DND-41 (cell line): ENCODE data around the gene ANKRD6.

Source experiments
- ATAC-seq: fragments of 200-7000 bp; cut with Tn5 transposase; 3 replicates; pipeline ENCODE4 v1.9.1; 2021; ENCODE audit warnings: low read depth; ENCODE audit not compliant: insufficient read depth
- DNase-seq: peaks from one replicate; pipeline ENCODE4 v3.0.0-alpha.2; 2020
- H2AFZ ChIP-seq: 2 replicates; pipeline ENCODE4 v1.6.0; 2012; ENCODE audit warnings: low read depth, low read length
- H3K27ac ChIP-seq: 2 replicates; pipeline ENCODE4 v1.5.1; 2012; ENCODE audit warnings: low read length, inconsistent platforms
- H3K27me3 ChIP-seq: fragments of 200-600 bp; sonication (generic); 2 replicates; pipeline ENCODE4 v1.6.0; 2012; ENCODE audit warnings: low read length, mild to moderate bottlenecking, inconsistent platforms; ENCODE audit not compliant: insufficient read depth, poor library complexity
- H3K36me3 ChIP-seq: 2 replicates; pipeline ENCODE4 v1.5.1; 2012; ENCODE audit warnings: low read length, inconsistent platforms; ENCODE audit not compliant: insufficient read depth
- H3K4me1 ChIP-seq: 2 replicates; pipeline ENCODE4 v1.5.1; 2012; ENCODE audit warnings: mild to moderate bottlenecking, low read length; ENCODE audit not compliant: insufficient read depth
- H3K4me2 ChIP-seq: 2 replicates; pipeline ENCODE4 v1.6.0; 2012; ENCODE audit warnings: mild to moderate bottlenecking, moderate library complexity, low read length, inconsistent platforms; ENCODE audit not compliant: insufficient read depth
- H3K4me3 ChIP-seq, 2 experiments: fragments of 200-600 bp in 1 of 2; shearing (Covaris generic) in 1 of 2; 2 replicates each; pipeline ENCODE4 v1.5.1; 2012 to 2016; ENCODE audit warnings: inconsistent platforms in 2 of 2, low read length in 2 of 2, mild to moderate bottlenecking in 2 of 2, low read depth in 1 of 2, moderate library complexity in 1 of 2
- H3K79me2 ChIP-seq: 2 replicates; pipeline ENCODE4 v1.6.0; 2012; ENCODE audit warnings: low read length, inconsistent platforms; ENCODE audit not compliant: insufficient read depth
- H3K9ac ChIP-seq: 2 replicates; pipeline ENCODE4 v1.6.0; 2012; ENCODE audit warnings: low read depth, mild to moderate bottlenecking, inconsistent platforms, low read length, moderate library complexity
- H3K9me3 ChIP-seq: 2 replicates; pipeline ENCODE4 v1.5.1; 2012; ENCODE audit warnings: low read length, moderate library complexity, mild to moderate bottlenecking, inconsistent platforms; ENCODE audit not compliant: insufficient read depth, severe bottlenecking
- H4K20me1 ChIP-seq: 2 replicates; pipeline ENCODE4 v1.6.0; 2012; ENCODE audit warnings: low read length; ENCODE audit not compliant: insufficient read depth
- EZH2 ChIP-seq: IDR thresholded peaks from 3 replicates; pipeline ENCODE4 v1.6.1; 2012; ENCODE audit warnings: borderline replicate concordance, low read depth, mild to moderate bottlenecking, moderate library complexity, low read length, inconsistent platforms; ENCODE audit not compliant: severe bottlenecking
- TF ChIP-seq, protein P1 (sequence below): IDR thresholded peaks from 2 replicates; pipeline ENCODE4 v1.5.1; 2012; ENCODE audit warnings: borderline replicate concordance, low read length, moderate library complexity, mild to moderate bottlenecking; ENCODE audit not compliant: poor library complexity, severe bottlenecking; ENCODE audit errors: extremely low read depth

The ANKRD6 gene

DNA sequence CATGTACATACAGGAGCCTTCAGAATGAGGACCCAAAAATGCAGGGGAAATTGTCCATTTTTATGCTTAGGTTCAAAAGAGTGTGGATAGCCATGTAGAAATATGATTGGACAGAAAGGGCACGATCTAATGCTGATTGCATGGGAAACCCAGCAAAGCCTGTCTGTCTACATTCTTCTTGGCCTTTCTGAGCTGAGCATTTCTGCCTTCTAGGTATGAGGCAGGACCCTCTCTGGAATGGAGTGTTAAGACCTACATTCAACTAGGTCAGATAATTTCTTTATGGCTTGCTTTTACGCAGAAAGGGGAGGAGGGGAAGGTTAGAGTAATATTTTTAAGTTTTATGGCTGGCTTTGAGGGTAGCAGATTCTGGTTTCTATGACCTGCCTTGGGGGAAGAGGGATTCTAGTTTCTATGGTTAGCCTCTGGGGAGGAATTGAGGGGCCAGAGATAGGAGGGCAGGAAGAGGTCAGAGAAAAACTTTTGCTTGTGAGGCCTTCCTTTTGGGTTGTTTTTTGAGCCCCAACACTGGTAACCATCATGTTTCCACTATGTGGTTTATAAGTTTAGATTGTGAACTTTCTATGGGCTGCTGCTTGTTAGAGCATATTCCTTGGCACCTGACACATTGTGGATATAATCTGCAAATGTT is 142.1 kb downstream of the ANKRD6 start:
- ATAC-seq (no peak), DNase-seq (no peak)
- Histone ChIP-seq H3K9me3 (no peaks in the 10 kb centered on the region), H3K9ac (no peak overlapping the region), H3K79me2 (no peaks in the 10 kb centered on the region), H3K4me2 (no peak overlapping the region), H3K27me3 (no peaks in the 10 kb centered on the region), H4K20me1 (no peaks in the 10 kb centered on the region), H3K27ac (no peak overlapping the region), H3K4me3 (no peak overlapping the region), H3K4me1 (no peaks in the 10 kb centered on the region), H2AFZ (no peak overlapping the region), H3K36me3 (no peaks in the 10 kb centered on the region)
- TF ChIP-seq, protein P1, sequence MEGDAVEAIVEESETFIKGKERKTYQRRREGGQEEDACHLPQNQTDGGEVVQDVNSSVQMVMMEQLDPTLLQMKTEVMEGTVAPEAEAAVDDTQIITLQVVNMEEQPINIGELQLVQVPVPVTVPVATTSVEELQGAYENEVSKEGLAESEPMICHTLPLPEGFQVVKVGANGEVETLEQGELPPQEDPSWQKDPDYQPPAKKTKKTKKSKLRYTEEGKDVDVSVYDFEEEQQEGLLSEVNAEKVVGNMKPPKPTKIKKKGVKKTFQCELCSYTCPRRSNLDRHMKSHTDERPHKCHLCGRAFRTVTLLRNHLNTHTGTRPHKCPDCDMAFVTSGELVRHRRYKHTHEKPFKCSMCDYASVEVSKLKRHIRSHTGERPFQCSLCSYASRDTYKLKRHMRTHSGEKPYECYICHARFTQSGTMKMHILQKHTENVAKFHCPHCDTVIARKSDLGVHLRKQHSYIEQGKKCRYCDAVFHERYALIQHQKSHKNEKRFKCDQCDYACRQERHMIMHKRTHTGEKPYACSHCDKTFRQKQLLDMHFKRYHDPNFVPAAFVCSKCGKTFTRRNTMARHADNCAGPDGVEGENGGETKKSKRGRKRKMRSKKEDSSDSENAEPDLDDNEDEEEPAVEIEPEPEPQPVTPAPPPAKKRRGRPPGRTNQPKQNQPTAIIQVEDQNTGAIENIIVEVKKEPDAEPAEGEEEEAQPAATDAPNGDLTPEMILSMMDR = no peak
- no peak for TF ChIP-seq EZH2

DNA sequence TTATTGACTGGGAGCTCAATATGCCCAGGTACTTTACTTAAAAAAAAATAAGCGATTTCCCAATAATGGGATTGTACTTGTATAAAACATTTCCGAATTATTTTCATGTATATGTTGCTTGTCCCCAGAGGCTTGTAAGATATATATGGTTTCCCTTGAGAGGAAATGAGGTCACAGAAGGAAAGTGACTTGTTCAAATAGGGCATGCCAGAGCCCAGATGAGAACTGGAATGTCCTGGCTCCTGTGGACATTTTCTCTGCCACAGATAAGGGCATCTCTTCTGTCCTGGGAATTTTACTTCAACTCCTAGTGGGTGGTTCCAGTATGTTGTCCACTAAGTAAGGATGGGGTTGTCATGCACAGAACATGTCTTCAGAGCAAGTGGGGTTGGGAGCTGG is 142.6 kb downstream of the ANKRD6 start:
- Histone ChIP-seq H3K4me2 (no peak overlapping the region), H3K36me3 (no peaks in the 10 kb centered on the region), H3K4me1 (no peaks in the 10 kb centered on the region), H3K9me3 (no peaks in the 10 kb centered on the region), H2AFZ (no peak overlapping the region), H3K9ac (no peak overlapping the region), H3K4me3 (no peak overlapping the region), H4K20me1 (no peaks in the 10 kb centered on the region), H3K79me2 (no peaks in the 10 kb centered on the region), H3K27ac (no peak overlapping the region), H3K27me3 (no peaks in the 10 kb centered on the region)
- TF ChIP-seq EZH2 = no peak
- TF ChIP-seq, protein P1 = no peak
- ATAC-seq (no peak), DNase-seq (no peak)

DNA sequence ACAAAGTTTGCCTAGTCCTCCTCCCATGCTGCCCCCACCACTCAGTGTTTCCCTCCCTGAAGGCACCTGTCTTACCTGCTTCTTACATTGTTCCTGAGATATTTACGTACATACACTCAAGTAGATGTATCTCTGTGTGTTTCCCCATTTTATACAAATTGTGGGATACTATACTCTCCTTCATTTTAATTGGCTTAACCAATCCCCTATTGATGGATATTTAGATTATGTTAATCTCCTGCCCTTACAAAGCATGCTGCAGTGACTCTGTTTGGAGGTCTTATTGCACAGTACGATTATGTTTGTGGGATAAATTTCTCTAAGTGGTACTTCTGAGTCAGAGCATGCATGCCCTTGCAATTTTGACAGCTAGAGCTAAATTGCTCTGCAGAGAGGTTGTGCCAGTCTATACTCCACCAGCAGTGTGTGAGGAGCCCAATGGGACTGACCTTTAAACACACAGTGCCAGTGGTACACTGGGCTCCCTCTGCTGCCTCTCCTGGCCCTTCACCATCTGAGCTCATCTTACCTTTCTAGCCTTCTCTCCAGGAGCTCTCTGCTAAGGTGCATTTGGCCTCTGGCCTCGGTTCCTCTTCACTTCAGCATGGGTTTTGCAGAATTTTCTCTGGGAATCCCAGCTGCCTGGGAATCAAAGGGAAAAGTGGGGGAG is 148.2 kb downstream of the ANKRD6 start:
- Histone ChIP-seq H3K4me2 (no peak overlapping the region), H4K20me1 (no peaks in the 10 kb centered on the region), H3K27me3 (peaks cover 6% of the 10 kb centered on the region), H2AFZ (no peak overlapping the region), H3K9me3 (no peaks in the 10 kb centered on the region), H3K36me3 (no peaks in the 10 kb centered on the region), H3K9ac (no peak overlapping the region), H3K79me2 (no peaks in the 10 kb centered on the region), H3K4me1 (no peaks in the 10 kb centered on the region), H3K27ac (no peak overlapping the region), H3K4me3 (no peak overlapping the region)
- ATAC-seq (no peak), DNase-seq (no peak)
- TF ChIP-seq EZH2 = no peak
- TF ChIP-seq, protein P1 = no peak
